GM19372 (cell line): Measurements from ENCODE around the gene ADAM15.

ENCODE experiments used
- ATAC-seq: cut with Tn5 transposase; IDR thresholded peaks from one replicate; pipeline ENCODE4 v1.9.1; 2021; ENCODE audit warnings: mild to moderate bottlenecking, low read depth, moderate library complexity; ENCODE audit not compliant: unreplicated experiment

ADAM15 gene

DNA sequence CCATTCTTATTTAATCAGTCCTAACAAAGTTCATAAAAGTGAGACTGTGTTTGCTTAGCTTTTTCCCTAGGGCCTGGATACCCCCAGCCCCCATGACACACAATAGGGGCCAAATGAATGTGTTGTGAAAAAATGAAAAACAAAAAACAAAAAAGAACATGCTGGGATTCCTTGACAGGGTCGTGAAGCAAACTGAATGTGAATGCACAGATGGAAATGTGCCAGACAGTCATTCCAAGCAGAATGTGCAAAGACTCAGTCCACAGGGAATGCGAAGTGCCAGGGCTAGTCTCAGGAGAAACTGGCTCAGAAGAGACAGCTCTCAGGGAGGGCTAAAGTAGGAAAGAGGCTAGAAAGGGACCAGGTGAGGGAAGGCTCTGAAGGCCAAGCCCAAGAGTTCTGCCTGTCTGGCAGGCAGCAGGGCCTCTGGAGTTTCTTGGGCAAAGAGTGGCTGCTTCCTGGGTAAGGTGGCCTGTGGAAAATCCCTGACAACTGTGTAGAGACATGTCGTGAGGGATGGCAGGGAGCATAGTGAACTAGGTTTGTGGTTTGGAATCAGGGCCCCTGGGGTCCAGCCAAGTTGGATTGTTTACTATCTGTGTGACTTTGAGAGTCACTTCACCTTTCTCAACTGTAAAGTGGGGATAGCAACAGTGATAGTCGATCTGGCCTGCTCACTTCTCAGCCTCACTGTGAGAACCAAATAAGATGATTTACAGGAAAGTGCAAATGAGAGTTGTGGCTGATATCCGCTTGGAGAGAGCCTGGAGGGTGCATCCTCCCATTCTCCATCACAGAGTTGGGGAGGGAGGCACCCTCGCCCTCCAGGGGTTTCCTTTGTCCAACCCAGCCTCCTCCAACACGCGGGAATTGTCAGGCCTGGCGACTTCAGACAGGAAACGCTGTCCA, 1.2 kb upstream of the ADAM15 start:
- no peak for ATAC-seq

DNA sequence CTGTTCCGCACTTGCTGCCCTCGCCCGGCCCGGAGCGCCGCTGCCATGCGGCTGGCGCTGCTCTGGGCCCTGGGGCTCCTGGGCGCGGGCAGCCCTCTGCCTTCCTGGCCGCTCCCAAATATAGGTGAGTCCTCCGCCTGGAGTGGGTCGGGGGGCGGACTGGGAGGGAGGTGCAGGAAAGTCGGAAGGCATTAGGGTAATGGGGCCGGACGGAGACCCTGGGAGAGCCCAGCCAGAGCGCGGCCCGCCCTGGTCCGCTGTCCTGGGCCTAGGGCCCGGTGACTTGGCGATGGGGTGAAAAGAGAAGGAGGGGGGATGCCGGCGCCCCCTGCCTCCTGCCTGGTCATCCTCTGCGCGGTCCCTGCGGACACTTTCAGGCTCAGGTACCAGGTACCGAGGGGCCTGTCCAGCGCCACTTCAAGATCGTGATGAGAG, 243 bp downstream of the ADAM15 start:
- no peak for ATAC-seq

DNA sequence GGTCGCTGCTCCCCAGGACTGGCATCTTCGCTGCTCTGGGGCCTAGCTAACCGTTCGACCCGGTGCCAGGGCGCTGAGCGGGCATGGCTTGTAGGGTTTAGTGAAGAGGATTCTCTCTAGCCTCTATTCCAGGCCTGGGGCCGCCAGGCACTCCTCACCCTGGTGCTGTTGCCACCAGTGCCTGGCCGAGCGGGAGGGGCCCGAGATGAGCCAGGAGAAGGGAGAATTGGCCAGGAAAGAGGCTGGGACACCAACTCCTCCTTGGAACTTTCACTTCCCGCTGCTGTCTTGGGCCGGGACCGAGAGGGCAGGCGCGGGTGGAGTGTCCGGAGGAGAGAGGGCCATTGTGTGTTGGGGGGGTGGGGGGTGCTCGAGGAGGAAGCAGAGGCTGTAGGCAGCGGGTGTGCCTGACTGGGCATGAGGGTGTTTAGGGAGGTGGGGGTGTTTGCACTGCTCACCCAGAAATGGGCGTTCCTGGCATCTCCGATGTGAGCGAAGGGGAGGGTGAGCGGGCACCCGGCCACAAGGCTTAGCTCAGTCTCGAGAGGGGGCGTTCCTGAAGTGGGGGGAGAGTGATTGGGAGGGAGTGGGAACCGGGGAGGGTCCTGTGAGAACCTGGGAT, 772 bp downstream of the ADAM15 start:
- ATAC-seq = no peak

DNA sequence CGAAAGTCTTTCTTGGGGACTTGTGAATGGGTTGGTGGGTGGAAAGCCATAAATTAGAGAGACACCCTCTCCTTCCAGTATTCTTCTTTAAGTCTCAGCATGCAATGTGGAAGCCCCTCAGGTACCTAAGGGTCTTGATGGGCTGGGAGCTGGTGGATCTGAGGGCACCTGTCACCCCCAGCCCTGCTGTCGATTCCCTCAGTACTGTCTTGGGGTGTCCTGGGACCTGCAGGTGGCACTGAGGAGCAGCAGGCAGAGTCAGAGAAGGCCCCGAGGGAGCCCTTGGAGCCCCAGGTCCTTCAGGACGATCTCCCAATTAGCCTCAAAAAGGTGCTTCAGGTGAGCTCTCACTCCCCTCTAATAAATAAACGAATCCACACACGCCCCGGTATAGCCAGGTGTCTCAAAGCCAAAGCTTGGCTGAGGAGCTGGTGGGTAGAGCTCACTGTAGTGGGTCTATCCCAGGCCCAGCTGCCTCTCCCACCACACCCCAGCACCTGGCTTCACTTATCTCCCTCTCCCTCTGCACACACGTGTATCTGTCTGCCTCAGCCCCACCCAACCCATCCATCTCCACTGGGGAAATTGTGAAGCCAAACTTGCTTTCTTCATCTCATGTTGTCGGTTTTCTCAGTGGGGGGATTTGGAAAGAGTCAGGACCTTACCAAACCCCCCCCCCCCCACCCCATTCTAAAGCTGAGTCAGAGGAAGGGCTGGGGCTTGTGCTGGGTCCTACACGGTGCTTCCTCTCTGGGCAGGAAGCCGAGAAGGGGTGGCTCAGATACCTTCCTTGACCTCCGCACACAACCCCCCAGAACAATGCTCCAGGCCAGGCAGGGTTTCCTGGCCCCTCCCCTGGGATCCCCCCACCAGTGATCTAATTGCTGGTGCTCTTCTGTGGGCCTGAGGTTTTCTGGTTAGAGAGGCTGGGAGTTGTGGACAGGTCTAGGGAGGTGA, 1.6 kb downstream of the ADAM15 start:
- no peak for ATAC-seq

DNA sequence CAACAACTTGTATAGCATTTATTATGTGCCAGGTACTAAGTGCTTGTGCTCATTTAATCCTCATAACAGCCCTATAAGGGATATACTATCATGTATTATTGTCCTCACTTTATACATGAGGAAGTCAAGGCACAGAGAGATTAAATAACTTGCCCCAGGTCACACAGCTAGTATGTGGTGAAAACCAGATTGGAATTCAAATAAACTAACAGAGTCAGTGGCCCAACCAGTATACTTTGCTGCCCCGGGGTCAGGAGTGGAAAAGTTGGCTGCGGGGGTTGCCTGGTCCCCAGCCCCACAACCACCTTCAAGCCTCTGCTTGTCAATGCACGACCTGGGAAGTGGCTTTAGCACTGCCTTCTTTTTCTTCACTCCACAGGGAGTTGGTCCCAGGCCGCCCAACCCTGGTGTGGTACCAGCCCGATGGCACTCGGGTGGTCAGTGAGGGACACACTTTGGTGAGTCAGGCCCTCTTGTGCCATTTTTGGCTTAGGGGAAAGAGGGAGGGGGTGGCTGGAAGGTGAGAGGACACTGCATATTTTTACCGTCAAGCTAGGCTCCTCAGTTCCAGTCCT, 2.5 kb downstream of the ADAM15 start:
- ATAC-seq = no peak

DNA sequence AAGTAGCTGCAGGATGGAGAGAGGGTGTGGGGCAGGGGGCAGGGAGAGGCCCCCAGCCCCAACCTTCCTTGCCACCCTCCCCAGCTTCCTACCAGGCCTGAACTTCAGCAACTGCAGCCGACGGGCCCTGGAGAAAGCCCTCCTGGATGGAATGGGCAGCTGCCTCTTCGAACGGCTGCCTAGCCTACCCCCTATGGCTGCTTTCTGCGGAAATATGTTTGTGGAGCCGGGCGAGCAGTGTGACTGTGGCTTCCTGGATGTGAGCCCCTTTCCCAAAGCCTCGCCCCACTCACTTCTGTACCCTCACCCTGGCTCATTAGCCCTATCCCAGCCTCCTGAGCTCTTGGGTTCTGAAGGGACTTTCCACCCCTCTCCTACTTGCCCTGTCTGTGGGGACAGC, 6.0 kb downstream of the ADAM15 start:
- no peak for ATAC-seq

DNA sequence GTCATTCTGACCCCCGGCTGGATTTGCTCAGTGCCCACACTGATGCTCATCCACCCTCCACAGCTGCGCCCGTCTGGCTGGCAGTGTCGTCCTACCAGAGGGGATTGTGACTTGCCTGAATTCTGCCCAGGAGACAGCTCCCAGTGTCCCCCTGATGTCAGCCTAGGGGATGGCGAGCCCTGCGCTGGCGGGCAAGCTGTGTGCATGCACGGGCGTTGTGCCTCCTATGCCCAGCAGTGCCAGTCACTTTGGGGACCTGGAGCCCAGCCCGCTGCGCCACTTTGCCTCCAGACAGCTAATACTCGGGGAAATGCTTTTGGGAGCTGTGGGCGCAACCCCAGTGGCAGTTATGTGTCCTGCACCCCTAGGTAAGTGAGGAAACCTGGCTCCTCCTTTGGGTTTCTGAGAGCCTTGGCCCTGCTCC, 6.7 kb downstream of the ADAM15 start:
- ATAC-seq = no peak

DNA sequence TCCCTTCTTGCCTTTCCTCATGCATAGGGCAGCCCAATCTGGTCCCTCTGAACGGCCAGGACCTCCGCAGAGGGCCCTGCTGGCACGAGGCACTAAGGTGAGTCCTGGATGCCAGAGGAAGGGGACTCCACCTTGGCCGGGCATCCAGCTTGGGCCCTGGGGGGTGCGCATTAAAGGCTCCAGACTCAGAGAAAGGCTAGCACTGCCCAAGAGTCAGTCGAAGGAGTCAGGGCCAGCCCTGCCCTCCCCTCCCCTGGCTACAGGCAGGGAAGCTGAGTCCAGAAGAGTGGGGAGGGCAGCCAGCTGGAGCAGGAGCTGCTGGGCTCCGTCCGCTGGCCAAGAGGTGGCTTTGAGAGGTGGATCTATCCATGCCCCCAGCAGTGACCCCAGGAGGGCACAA, 9.6 kb downstream of the ADAM15 start:
- ATAC-seq = no peak

DNA sequence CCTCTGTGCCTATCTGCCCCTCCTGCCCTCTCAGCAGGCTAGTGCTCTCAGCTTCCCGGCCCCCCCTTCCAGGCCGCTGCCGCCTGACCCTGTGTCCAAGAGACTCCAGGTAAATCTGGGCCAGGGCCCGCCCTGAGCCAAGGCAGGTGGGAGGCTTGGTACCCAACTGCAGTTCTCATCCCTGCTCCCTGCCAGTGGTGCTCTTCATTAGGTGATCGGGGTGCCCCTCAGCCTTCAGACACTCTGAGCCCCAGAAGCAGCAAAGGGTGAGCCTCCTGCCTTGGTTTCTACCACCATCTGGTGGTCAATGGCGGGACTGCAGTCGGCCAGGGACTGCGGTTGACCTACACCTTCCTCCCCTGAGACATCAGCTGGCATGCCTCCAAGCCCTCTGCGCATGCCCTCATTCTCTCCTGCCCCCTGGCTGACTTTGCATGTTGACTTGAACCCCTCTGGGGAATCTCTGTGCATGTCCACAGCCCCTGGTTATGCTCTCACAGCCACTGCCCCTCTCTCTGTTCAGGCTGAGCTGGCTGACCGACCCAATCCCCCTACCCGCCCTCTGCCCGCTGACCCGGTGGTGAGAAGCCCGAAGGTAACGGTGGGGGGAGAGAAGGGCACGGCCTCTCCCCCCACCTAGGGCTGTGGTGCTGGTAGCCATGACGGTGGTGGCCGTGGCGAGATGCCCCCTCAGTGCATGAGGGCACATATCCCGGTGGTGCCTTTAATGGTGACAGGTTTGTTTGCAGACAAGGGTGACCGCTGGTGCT, 10.4 kb downstream of the ADAM15 start:
- no peak for ATAC-seq

DNA sequence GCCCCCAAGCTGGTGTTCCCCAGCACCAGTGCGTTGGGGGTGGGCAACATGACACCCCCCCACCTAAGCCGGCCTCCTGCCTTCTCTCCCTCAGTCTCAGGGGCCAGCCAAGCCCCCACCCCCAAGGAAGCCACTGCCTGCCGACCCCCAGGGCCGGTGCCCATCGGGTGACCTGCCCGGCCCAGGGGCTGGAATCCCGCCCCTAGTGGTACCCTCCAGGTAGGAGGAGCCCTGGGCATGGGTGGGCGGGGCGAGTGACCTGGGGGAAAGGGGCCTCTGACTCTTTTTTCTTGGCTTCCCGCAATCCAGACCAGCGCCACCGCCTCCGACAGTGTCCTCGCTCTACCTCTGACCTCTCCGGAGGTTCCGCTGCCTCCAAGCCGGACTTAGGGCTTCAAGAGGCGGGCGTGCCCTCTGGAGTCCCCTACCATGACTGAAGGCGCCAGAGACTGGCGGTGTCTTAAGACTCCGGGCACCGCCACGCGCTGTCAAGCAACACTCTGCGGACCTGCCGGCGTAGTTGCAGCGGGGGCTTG, 11.1 kb downstream of the ADAM15 start:
- no peak for ATAC-seq

DNA sequence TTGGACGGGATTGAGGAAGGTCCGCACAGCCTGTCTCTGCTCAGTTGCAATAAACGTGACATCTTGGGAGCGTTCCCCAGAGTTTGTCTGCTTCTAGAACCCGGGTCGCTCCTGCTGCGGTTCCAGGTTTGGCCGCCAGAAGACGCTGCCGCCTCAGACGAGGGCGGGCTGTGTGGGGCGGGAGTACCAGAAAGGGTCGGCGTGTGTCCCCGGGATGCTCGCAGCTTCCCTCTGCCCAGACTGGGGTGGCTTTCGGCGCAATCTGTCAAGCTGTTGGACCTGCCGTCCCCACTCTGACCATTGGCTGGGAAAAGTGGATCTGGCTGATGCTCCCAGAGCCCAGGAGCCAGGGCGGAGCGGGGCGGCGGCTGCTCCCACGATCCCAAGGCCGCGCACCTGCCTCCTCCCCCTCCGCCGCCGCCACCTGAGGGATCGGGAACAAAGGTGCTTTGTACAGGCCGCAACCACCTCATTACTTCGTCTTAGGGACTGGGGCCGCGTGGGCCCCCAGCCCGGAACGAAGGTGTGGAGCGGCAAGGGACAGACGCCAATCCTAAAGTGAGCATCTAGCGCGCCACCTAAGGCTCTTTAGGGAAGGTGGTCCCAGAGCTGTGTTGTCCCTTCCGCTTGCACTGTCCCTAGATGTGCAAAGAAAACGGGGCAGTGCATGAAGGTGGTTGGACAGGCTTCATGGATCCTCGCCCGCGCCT, 11.7 kb downstream of the ADAM15 start:
- no peak for ATAC-seq

DNA sequence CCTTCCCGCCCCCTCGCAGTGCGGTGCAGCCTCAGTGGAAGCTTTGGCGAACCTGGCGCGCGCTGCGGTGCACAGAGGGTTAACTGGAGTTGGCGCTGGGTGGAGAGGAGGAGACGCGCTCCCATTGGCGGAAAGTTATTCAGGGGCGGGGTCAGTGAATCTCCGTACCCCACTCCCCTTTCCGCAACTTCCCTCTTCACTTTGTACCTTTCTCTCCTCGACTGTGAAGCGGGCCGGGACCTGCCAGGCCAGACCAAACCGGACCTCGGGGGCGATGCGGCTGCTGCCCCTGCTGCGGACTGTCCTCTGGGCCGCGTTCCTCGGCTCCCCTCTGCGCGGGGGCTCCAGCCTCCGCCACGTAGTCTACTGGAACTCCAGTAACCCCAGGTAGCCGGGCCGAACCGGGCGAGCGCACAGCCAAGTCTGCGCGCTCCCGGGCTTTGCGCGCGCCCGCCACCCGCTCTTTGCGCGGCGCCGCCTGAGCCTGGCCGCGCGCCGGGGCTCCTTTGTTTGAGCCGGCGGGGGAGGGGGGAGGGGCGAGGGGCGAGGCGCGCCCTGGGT, 12.5 kb downstream of the ADAM15 start, which contains the start of gene EFNA4:
TSS of gene EFNA4 (plus strand) at position 191 of the 561 bp plus-strand sequence. CDS start at position 275, 84 bp downstream.
- ATAC-seq = peak; percentile 60

DNA sequence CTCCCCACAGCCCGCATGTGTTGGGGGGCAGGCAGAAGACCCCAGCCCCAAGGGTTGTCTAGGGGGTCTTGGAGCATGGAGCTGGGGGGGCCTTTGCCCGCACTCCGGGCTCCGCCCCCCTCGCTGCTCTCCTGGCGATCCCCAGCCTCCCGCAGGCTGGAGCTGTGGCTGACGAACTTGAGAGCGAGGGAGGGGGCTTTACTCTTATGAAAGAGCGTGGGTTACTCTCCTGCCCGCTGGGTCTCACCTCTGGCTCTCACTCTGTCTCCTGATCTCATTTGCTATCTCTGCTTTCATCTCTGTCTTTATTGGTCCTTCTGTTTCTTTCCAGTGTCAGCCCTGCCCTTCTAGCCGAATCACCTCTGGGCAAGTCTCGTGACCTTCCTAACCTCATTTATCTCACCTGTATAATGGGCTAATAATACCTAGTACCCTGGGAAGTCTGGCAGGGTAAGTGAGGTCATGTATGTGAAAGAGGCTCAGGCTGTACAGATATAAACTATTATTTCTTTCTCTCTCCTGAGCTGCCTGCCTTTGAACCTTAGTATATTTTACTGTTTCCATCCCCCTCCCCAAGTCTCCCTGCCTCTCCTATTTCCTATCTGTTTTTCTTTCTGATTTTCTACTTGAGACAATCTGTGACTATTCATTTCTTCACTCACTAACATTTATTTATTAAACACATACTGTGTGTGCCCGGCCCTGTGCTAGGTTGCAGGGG, 13.2 kb downstream of the ADAM15 start:
- ATAC-seq = no peak

DNA sequence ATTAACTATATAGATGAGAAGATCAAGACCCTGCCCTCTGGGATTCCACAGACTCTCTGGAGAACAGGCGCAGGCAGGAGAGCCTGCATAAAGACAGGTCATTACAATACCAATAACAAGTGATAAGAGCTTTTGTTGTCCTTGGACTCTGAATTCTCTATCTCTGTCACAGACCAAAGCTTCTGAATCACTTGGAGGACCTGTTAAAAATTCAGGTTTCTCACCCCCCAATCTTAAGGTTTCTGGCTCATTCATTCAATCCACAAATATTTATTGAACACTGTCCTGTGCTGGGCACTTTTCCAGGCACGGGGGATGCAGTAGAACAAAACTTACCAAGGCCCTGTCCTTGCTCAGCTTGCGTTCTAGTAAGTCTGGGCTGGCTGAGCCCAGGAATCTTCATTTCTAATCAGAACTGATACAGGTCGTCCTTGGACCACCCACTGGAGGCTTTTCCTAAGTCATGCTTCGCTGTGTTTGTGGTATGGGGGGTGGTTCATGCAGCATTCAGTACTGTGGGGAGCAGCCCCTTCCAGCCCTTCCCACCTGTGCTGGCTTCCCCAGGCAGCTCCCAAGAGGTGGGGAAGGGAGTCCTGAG, 13.8 kb downstream of the ADAM15 start:
- ATAC-seq = no peak

DNA sequence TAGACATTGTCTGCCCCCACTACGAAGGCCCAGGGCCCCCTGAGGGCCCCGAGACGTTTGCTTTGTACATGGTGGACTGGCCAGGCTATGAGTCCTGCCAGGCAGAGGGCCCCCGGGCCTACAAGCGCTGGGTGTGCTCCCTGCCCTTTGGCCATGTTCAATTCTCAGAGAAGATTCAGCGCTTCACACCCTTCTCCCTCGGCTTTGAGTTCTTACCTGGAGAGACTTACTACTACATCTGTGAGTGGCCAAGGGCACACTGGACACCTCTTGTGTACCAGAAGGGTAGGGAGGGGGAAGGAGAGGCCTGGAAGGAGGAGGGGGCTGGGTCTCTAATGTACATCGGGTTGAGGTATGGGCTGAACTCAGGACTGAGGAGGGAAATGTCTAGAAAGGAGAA, 15.7 kb downstream of the ADAM15 start:
- no peak for ATAC-seq

DNA sequence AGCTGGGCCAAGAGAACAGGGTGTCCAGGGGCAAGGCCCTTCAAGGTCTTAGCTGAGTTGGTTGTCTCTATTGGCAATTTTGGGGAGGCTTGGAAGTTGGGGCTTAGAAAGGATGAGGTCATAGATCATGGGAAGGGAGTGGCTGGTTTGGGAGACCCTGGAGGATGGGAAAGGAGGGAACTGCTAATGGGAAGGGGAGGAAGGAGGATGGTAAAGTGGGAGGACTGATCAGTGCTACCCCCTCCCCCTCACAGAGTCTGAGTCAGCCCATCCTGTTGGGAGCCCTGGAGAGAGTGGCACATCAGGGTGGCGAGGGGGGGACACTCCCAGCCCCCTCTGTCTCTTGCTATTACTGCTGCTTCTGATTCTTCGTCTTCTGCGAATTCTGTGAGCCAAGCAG, 17.5 kb downstream of the ADAM15 start:
- ATAC-seq = no peak

DNA sequence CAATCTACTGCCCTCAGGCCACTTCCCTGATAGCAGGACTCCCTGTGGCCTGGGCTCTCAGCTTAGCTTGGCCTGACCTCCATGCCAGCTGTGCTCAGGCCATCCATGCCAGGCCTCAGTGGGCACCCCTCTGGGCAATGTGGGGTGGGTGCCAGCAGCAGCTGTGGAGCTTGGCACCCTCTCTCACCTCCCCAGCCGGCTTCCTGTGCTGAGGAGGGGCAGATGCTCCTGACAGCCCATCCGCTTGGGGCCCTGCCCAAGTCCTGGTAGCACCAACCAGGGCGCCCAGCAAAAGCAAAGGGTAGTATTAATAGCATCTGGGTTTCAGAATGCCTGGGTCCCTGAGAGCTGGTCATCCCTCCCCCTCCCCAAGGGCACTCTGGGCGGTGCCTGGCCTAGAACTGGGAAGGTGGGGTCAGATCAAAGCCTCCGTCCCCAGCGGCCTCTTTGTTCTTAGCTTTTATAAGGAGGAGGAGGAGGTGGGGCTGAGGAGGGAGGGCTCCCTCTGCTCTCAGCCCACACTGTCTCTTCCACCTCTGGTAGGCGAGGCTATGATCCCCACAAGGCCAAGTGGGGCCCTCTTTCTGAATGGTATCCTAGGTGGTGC, 18.5 kb downstream of the ADAM15 start:
- no peak for ATAC-seq
